Measurements from ENCODE around the gene XRCC5. TPM values are rescaled to one million over a fixed set of nuclear protein-coding genes. Genes with fewer than 3 reads are reported as not detected.

Gene XRCC5
- total RNA-seq, 4 donors from 2014 or later = 61.2 to 320 (median 168) TPM

GRCh38 chr2:216084547-216084946 lies 24.6 kb upstream of the XRCC5 start:
- Histone ChIP-seq H3K9me3 (no peaks in the 10 kb centered on the region), H3K4me1 (peaks cover 0 to 9% of the 10 kb centered on the region in 2 donors), H3K27ac (no peak overlapping the region), H3K27me3 (no peaks in the 10 kb centered on the region), H3K4me3 (no peak overlapping the region), H3K36me3 (no peaks in the 10 kb centered on the region)
- DNase-seq = no peak
- intact Hi-C loops (cut with DNase I; ENCODE audit: low total_unique reads) = no loop called here
- TF ChIP-seq CTCF (IDR thresholded peaks at IDR 0.05) (no peak), POLR2A (IDR thresholded peaks at IDR 0.05) (no peak)

- no peaks in the 10 kb centered on the region for H3K27me3 ChIP-seq
- no peak overlapping the region for H3K27ac ChIP-seq
- DNase-seq = no peak
- no peak overlapping the region for H3K4me3 ChIP-seq
- no peaks in the 10 kb centered on the region for H3K9me3 ChIP-seq
- TF ChIP-seq POLR2A (IDR thresholded peaks at IDR 0.05) (no peak), CTCF (IDR thresholded peaks at IDR 0.05) (no peak)
- H3K36me3 ChIP-seq = no peaks in the 10 kb centered on the region
- intact Hi-C loops (cut with DNase I; ENCODE audit: low total_unique reads) = no loop called here
- no peaks in the 10 kb centered on the region for H3K4me1 ChIP-seq
Measured at GRCh38 chr2:216086207-216086893, 22.8 kb upstream of the XRCC5 start.

GRCh38 chr2:216090369-216090786 lies 18.8 kb upstream of the XRCC5 start:
- Histone ChIP-seq H3K36me3 (no peaks in the 10 kb centered on the region), H3K4me1 (no peaks in the 10 kb centered on the region), H3K27ac (no peak overlapping the region), H3K9me3 (no peaks in the 10 kb centered on the region), H3K27me3 (no peaks in the 10 kb centered on the region), H3K4me3 (no peak overlapping the region)
- DNase-seq = no peak
- TF ChIP-seq POLR2A (IDR thresholded peaks at IDR 0.05) = no peak
- no peak for TF ChIP-seq CTCF (IDR thresholded peaks at IDR 0.05)
- intact Hi-C loops (cut with DNase I; ENCODE audit: low total_unique reads) = no loop called here

- Histone ChIP-seq H3K36me3 (no peaks in the 10 kb centered on the region), H3K4me1 (no peaks in the 10 kb centered on the region), H3K4me3 (no peak overlapping the region), H3K27ac (no peak overlapping the region), H3K27me3 (no peaks in the 10 kb centered on the region), H3K9me3 (no peaks in the 10 kb centered on the region)
- intact Hi-C loops (cut with DNase I; ENCODE audit: low total_unique reads) = no loop called here
- no peak for DNase-seq
- no peak for TF ChIP-seq CTCF (IDR thresholded peaks at IDR 0.05)
- no peak for TF ChIP-seq POLR2A (IDR thresholded peaks at IDR 0.05)
Measured at GRCh38 chr2:216092646-216093045, 16.5 kb upstream of the XRCC5 start.

GRCh38 chr2:216094701-216095100 lies 14.4 kb upstream of the XRCC5 start:
- H3K27ac ChIP-seq = no peak overlapping the region
- TF ChIP-seq POLR2A (IDR thresholded peaks at IDR 0.05) (no peak), CTCF (IDR thresholded peaks at IDR 0.05) (no peak)
- intact Hi-C loops (cut with DNase I; ENCODE audit: low total_unique reads) = no loop called here

More at GRCh38 chr2:216094701-216095100, 14.4 kb upstream of the XRCC5 start:
- no peaks in the 10 kb centered on the region for H3K4me1 ChIP-seq
- H3K27me3 ChIP-seq = no peaks in the 10 kb centered on the region
- no peaks in the 10 kb centered on the region for H3K9me3 ChIP-seq
- no peak overlapping the region for H3K4me3 ChIP-seq
- no peaks in the 10 kb centered on the region for H3K36me3 ChIP-seq
- no peak for DNase-seq
